ENCODE measurements around the gene ETNPPL. TPM values are rescaled to one million over a fixed set of nuclear protein-coding genes. Genes with fewer than 3 reads are reported as not detected.

ETNPPL gene
- polyA plus RNA-seq (ENCODE audit: insufficient read length): not detected

GRCh38 chr4:108762559-108763225 lies at the start of gene ETNPPL:
Gene ETNPPL (minus strand): TSS chr4:108763053. CDS start chr4:108762898, 155 bp downstream.
- peak; percentile 5 for DNase-seq (ENCODE audit: low read depth)

- DNase-seq (ENCODE audit: low read depth): no peak
Observed at GRCh38 chr4:108811486-108811885, 48.6 kb upstream of the ETNPPL start.

GRCh38 chr4:108810087-108810486 lies 47.2 kb upstream of the ETNPPL start:
- DNase-seq (ENCODE audit: low read depth): no peak

- DNase-seq (ENCODE audit: low read depth): no peak
Observed at GRCh38 chr4:108804648-108805273, 41.9 kb upstream of the ETNPPL start.

- no peak for DNase-seq (ENCODE audit: low read depth)
Observed at GRCh38 chr4:108799306-108799705, 36.5 kb upstream of the ETNPPL start.

DNA sequence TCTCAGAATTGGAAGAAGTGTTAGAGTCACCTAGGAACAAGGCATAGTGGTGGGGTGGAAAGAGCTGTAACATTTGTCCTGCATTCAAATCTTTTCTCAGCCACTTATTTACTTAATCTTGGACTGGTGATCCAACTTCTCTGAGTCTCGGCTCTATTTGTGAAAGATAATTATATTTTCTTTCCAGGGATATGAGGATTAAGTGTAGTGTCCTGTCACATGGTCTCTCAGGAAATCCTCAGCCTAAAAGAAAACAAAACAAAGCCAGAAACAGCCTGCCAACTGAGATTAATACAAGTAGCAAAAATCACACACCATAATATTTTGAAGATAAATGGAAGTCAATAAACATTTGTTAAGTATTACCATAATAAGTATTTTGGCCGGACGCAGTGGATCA lies 33.3 kb upstream of the ETNPPL start:
- DNase-seq (ENCODE audit: low read depth): no peak

DNA sequence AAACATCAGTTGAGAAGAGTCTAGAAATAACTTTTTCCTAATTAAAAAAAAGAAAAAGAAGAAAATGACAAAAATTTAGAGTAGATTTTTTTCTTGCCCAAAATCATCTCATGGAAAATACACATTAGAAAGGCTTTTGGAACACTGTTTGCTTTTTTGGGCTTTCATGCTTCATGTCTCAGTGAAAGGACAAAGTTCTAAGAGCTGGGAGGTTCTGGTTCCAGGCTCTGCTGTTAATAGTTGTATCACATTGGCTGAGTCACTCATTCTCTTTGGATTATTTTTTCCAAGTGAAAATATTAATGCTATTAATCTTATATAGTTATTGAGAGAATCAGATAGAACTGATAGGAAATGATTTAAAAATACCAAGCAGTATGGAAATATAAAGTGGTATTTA lies 32.9 kb upstream of the ETNPPL start:
- DNase-seq (ENCODE audit: low read depth): no peak

DNA sequence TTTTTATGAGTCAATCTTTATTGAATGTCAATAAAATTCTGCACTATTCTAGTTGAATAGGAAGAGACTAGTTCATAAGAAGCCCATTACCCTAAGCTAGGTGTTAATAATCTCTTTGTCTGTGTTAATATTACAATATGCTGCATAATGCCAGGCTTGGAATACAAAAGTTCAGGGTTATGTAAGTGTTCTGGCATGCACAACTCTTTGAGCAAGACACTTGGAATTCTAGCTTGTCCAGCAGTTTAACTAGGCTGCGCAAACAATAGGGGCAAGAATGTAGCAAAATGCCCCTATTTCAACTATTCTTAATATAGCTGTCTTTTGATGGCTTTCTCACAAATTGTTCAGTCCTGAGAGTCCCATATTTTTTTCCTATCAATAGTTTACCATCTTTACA lies 31.3 kb upstream of the ETNPPL start:
- DNase-seq (ENCODE audit: low read depth): no peak

DNA sequence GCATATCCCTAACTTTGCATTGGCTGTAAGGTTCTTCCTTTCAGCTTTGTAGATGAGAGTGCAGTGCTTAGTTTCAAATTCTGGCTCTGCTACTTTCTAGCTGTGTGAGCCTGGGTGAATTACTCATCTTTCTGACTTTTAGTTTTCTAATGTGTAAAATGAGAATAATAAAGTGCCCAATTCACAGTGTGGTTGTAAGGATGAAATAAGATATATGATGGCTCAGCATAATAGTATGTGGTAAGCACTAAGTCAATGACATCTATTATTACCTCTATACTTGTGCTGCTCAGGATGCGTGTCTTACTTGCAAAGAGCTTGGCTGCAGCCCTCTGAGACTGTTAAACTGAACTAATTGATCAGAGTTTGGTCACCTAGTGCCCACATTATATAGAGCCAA lies 30.6 kb upstream of the ETNPPL start:
- no peak for DNase-seq (ENCODE audit: low read depth)

DNA sequence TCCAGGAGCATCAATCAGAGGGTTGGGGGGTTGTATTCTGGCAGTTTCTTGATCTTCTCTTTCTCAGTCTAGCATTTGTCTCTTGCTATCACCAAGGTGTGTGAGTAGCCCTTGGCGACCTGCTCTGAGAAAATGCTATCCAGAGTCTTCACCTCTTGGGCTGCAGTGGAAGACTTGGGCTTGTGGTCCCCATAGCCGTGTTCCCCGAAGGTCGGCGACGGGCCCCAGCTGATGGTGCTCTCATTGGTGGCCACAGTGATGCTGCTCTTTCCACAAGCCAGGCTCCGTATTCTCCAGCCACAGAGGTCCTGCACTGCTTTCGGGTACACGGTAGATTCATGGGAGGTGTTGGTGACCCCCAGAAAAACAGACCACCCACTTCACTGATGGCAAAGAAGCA lies 25.9 kb upstream of the ETNPPL start:
- DNase-seq (ENCODE audit: low read depth): no peak

- DNase-seq (ENCODE audit: low read depth): no peak
Observed at GRCh38 chr4:108787724-108788123, 24.9 kb upstream of the ETNPPL start.

GRCh38 chr4:108787106-108787505 lies 24.3 kb upstream of the ETNPPL start:
- no peak for DNase-seq (ENCODE audit: low read depth)

- DNase-seq (ENCODE audit: low read depth): no peak
Observed at GRCh38 chr4:108786351-108786750, 23.5 kb upstream of the ETNPPL start.

- DNase-seq (ENCODE audit: low read depth): no peak
Observed at GRCh38 chr4:108783665-108784463, 21.0 kb upstream of the ETNPPL start.

DNA sequence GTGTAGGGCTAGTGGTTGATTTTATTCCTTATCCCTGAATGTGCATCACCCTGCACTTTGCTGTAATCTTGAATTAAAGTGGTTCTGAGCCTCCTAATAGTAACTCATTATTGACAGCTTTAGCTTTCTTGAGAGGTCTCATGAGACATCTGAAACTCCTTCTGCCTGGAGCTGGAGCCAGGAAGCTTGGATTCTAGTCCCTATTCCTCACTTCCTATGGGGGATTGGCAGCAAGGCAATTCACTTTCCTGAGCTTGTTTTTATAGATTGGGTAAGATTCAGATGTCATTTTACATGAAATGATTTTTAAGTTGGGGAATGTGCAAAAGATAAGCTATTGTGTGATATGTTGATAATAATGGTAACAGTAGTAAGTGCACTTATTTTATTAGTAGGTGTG lies 17.1 kb upstream of the ETNPPL start:
- no peak for DNase-seq (ENCODE audit: low read depth)

- DNase-seq (ENCODE audit: low read depth): no peak
Observed at GRCh38 chr4:108777388-108777787, 14.5 kb upstream of the ETNPPL start.

- DNase-seq (ENCODE audit: low read depth): no peak
Observed at GRCh38 chr4:108775921-108776320, 13.1 kb upstream of the ETNPPL start.

DNA sequence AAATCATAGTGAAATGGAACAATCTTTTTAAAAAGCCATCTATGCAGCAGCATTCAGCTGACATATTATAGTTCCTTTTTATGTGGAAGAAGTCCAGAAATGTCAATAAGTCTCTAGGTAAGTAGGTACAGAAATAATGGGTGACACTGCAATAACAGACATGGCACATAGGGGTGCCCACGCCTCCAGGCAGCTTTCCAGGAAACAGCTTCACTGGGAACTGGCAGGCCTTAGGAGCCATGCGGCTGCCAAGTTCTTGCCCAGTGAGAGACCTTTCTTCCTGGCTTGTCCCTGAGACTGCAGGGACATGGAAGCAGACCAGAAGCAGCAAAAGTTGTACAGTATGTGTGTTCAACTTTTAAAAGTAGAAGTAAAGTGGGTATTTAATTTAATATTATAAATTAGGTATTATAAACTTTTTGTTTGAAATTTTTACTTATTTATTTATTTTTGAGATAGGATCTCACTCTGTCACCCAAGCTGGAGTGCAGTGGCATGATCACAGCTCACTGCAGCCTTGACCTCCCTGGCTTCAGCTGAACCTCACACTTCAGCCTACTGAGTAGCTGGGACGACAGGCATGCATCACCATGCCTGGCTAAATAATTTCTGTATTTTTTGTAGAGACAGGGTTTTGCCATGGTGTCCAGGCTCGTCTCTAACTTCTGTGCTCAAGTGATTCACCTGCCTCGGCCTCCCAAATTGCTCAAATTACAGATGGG lies 12.1 kb upstream of the ETNPPL start:
- DNase-seq (ENCODE audit: low read depth): no peak

- no peak for DNase-seq (ENCODE audit: low read depth)
Observed at GRCh38 chr4:108772402-108772801, 9.5 kb upstream of the ETNPPL start.

DNA sequence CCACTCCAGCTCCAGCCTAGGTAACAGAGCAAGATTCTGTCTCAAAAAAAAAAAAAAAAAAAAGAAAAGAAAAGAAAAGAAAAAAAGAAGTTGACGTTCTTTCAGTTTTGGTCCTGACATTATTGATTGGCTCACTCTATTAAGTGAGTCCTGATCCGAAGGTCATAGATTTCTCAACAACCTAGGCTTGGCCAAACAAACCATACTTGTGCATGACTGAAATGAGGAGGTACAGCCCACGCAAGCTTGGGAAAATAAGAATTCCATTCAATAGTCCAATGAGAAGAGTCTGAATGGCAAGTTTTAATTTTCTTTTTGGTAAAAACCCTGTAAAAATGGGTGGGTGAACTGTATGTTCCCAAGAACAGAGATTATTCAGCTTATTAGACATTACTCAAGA lies 3.2 kb upstream of the ETNPPL start:
- DNase-seq (ENCODE audit: low read depth): no peak

GRCh38 chr4:108763986-108764385 lies 1.1 kb upstream of the ETNPPL start:
- DNase-seq (ENCODE audit: low read depth): no peak

GRCh38 chr4:108763226-108763593 lies 357 bp upstream of the ETNPPL start:
- no peak for DNase-seq (ENCODE audit: low read depth)
